Motor neuron (in vitro differentiated cells): ENCODE results near the gene ZG16. TPM values are rescaled to one million over a fixed set of nuclear protein-coding genes. Genes with fewer than 3 reads are reported as not detected.
"Not testable (repeated sequence)": the region's sequence is repeated elsewhere in the genome, so short reads cannot be mapped to it uniquely, and the experiment has no call there.

Experiments used
- ATAC-seq, 8 experiments: fragments of 200-7000 bp; cut with Tn5 transposase; replicated peaks in 6 of 8; 2 replicates each; pipeline ENCODE4 v1.8.0; 2021; ENCODE audit warnings: mild to moderate bottlenecking in 8 of 8, moderate library complexity in 8 of 8
- H3K27ac ChIP-seq, 2 donors: fragments of 250-450 bp; sonication (Bioruptor Pico); 2 replicates each; pipeline ENCODE4 v1.9.0; 2021; ENCODE audit warnings: antibody characterized with exemption in 2 of 2, mild to moderate bottlenecking in 2 of 2, moderate library complexity in 1 of 2
- H3K4me1 ChIP-seq, 2 donors: fragments of 250-450 bp; sonication (Bioruptor Pico); replicated peaks in 1 of 2; 2 replicates each; pipeline ENCODE4 v1.6.1; 2021; ENCODE audit warnings: antibody characterized with exemption in 2 of 2, mild to moderate bottlenecking in 2 of 2, moderate library complexity in 1 of 2
- H3K4me3 ChIP-seq, 5 donors: fragments of 250-450 bp; sonication (Bioruptor Pico); 2 replicates each; pipeline ENCODE4 v1.9.0; 2021; ENCODE audit warnings: antibody characterized with exemption in 5 of 5, mild to moderate bottlenecking in 5 of 5, moderate library complexity in 4 of 5
- WGBS, 10 experiments: fragments of 450-650 bp; shearing (Covaris generic); methylation state at CpG; one replicate each; pipeline ENCODE4 v1.0.0; 2022; 5-methylcytosine and 5-hydroxymethylcytosine counted together
- in situ Hi-C, 9 experiments: fragments of 400-800 bp; cut with MboI; loops; one replicate each; pipeline ENCODE4 v1.15.0; 2021; ENCODE audit warnings: low sequenced_read_pairs in 9 of 9, low pct_unique_long_range_greater_than_20kb in 2 of 9; ENCODE audit not compliant: unreplicated experiment in 9 of 9
- total RNA-seq, 8 experiments: library from RNA; unstranded; fragments of 300-600 nt; gene quantifications; 2 replicates each; pipeline versions ENCODE4 v1.2.3 to v1.2.4, GENCODE V29; 2022

Gene ZG16, protein sequence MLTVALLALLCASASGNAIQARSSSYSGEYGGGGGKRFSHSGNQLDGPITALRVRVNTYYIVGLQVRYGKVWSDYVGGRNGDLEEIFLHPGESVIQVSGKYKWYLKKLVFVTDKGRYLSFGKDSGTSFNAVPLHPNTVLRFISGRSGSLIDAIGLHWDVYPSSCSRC
- total RNA-seq = under 1 TPM in 5 of 8 experiments, not detected in 3; 0.08 to 0.19 (median 0.10) TPM

DNA sequence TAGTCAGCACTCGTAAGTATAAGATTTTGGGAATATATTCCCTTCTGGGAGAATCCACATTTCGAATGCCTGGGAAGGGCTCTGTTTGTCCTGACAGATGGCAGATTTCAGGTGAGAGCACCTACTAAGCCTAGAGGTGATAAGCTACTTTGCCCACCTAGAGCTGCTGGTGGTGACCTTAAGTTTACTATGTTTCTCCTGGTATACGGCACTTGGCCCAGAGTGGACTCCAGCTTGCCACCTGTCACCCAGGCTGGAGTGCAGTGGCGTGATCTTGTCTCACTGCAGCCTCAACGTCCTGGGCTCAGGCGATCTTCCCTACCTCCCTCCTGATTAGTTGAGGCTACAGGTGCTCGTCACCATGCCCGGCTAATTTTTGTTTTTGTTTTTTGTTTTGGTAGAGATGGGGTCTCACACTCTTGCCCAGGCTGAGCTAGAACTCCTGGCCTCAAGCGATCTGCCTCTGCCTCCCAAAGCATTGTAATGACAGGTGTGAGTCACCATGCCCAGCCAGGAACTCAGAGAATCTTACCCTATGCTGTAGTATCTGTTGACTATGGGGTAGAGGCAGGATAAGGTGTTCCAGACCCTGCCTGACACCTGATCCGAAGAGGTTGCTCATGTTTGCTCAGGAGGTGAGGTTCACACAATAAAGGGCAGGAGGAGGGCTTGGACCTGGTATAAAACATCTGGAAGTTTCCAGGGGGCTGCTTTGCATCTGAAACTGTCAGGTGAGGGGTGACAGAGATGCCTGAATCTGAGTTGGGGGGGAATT, at the start of gene ZG16:
Gene ZG16, plus strand, starts transcription at position 681 of the 775 bp plus-strand sequence. CDS start 1,011 bp downstream, outside the sequence.
- H3K4me1 ChIP-seq = peaks cover 2 to 3% of the 10 kb centered on the region in 2 donors
- no peak within 1 kb of the TSS for H3K4me3 ChIP-seq
- in situ Hi-C loops = no loop called here
- no peak within 1 kb of the TSS for H3K27ac ChIP-seq
- no peak for ATAC-seq
- WGBS, 10 experiments = 34 to 97% (median 75%) methylated on average over 2 to 7 of the region's 10 CpGs; no CpG with 5 or more reads in 4 of the 10 experiments

DNA sequence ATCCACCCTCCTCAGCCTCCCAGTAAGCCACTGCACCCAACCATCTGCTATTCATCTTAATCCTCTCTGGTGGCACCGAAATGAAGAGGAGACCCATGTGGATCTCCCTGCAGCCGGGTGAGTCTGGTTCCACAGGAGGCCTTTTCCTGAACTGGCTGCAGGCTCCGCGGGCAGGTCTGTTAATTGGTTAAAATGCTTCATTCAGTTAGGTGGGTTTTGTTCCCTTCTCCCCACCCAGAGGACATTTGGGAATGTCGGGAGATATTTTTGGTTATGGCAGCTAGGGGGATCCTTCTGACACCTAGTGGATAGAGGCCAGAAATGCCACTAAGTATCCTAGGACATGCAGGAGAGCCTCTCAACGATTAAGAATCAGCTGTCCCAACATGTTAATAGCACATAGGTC, 48.9 kb upstream of the ZG16 start:
- peak; percentile 47 to 98 (median 66) for ATAC-seq
- Histone ChIP-seq H3K4me3 (no peak overlapping the region), H3K27ac (no peak overlapping the region), H3K4me1 (no peaks in the 10 kb centered on the region)
- in situ Hi-C loops = no loop called here
- 0 to 60% (median 29%) methylated on average over 1 to 6 of the region's 6 CpGs; no CpG with 5 or more reads in 2 of the 10 experiments for WGBS, 10 experiments

DNA sequence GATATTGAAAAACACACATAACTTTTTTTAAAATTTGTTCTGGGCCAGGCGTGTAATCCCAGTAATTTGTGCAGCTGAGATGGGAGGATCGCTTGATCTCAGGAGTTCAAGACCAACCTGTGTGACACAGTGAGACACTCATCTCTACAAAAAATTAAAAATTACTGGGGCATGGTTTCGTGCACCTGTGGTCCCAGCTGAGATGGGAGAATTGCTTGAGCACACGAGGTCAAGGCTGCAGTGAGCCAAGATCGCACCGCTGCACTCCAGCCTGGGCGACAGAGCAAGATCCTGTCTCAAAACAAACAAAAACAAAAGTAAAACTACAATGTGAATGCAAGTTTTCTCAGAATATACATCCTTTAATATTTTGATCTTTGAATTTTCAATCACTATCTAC, 47.4 kb upstream of the ZG16 start:
- H3K4me1 ChIP-seq = no peaks in the 10 kb centered on the region
- no peak overlapping the region for H3K4me3 ChIP-seq
- in situ Hi-C loops = no loop called here
- ATAC-seq = no peak
- WGBS, 10 experiments = 0 to 100% (median 90%) methylated on average over 1 to 6 of the region's 7 CpGs; no CpG with 5 or more reads in 1 of the 10 experiments
- no peak overlapping the region for H3K27ac ChIP-seq

DNA sequence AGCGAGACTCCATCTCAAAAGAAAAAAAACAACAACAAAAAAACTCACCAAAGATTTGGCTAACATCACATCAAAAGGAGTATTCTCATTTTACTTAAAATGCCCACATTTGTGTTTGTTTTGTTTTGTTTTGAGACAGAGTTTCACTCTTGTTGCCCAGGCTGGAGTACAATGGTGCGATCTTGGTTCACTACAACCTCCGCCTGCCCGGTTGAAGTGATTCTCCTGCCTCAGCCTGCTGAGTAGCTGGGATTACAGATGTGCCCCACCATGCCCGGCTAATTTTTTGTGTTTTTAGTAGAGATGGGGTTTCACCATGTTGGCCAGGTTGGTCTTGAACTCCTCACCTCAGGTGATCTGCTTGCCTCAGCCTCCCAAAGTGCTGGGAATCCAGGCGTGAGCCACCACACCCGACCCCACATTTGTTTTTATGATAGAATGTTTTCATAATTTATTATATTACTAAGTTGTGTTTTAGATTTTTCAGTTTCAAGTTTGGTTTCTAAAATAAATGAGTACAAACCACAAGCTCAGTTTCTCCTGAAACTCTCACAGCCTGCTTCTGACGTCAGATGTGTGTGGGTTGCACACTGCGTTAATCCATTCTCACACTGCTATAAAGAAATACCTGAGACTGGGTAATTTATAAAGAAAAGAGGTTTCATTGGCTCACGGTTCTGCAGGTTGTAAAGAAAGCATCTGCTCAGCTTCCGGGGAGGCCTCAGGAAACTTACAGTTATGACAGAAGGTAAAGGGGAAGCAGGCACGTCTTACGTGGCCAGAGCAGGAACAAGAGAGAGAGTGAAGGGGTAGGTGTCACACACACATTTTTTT, 46.1 kb upstream of the ZG16 start:
- not testable (repeated sequence) for H3K27ac ChIP-seq

DNA sequence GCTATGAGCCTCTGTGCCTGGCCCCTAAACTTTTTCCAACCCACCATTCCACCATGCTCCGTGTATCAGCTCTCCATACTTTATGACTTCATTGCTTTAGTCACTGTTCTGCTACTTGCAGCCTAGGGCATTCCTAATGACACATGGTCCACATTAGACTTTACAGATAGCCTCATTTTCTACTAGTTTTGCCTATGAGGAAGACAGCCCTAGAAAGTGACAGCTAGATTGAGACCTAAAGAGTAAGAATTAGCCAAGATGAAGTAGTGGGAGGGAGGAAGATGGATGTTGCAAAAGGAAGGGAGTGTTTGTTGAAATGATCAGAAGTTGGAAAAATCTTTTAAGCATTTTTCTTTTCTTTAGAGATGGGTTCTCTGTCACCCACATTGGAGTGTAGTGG, 43.3 kb upstream of the ZG16 start:
- WGBS, 10 experiments = 0 to 100% (median 71%) methylated on average over 1 of the region's 1 CpG; no CpG with 5 or more reads in 5 of the 10 experiments
- Histone ChIP-seq H3K4me3 (no peak overlapping the region), H3K4me1 (no peaks in the 10 kb centered on the region), H3K27ac (no peak overlapping the region)
- ATAC-seq = no peak
- in situ Hi-C loops = no loop called here

More for the DNA sequence above, 46.1 kb upstream of the ZG16 start:
- WGBS, 10 experiments = 52 to 100% (median 90%) methylated on average over 1 to 7 of the region's 13 CpGs; no CpG with 5 or more reads in 1 of the 10 experiments
- ATAC-seq, H3K4me1 ChIP-seq, H3K4me3 ChIP-seq, in situ Hi-C loops: not testable (repeated sequence)

DNA sequence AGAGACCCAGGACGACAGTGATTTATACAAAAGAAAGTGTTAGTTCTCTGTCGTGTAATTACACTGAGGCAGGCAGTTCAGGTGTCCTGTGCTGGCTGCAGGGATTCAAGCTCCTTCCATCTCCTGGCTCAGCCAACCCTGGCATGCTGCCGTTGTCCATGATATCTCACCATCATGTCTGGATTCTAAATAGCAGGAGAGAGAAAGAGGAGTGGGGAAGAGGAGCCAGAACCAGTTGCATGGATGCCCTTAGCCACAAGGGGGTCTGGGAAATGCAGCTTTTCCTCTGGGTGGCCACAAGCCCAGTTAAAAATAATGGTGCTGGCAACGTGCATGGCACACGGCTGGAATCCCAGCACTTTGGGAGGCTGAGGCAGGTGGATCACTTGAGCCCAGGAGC, 41.9 kb upstream of the ZG16 start:
- H3K4me3 ChIP-seq = no peak overlapping the region
- peak in 1 of 8 experiments; percentile 41 for ATAC-seq
- in situ Hi-C loops = no loop called here
- no peaks in the 10 kb centered on the region for H3K4me1 ChIP-seq
- H3K27ac ChIP-seq = no peak overlapping the region
- 0 to 100% (median 73%) methylated on average over 1 to 5 of the region's 5 CpGs for WGBS, 10 experiments

DNA sequence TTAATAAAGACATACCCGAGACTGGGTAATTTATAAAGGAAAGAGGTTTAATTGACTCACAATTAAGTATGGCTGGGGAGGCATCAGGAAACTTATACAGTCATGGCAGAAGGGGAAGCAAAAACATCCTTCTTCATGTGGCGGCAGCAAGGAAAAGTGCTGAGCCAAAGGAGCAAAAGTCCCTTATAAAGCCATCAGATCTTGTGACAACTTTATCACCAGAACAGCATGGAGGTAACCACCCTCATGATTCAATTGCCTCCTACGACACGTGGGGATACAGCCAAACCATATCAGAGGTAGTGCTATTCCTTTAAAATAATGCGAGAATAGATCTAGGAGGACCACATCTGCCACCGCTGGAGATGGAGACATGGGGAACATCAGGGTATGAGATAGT, 41.3 kb upstream of the ZG16 start:
- 0 to 100% (median 91%) methylated on average over 1 to 6 of the region's 6 CpGs; no CpG with 5 or more reads in 2 of the 10 experiments for WGBS, 10 experiments
- Histone ChIP-seq H3K27ac (no peak overlapping the region), H3K4me1 (no peaks in the 10 kb centered on the region), H3K4me3 (no peak overlapping the region)
- no peak for ATAC-seq
- in situ Hi-C loops = no loop called here

DNA sequence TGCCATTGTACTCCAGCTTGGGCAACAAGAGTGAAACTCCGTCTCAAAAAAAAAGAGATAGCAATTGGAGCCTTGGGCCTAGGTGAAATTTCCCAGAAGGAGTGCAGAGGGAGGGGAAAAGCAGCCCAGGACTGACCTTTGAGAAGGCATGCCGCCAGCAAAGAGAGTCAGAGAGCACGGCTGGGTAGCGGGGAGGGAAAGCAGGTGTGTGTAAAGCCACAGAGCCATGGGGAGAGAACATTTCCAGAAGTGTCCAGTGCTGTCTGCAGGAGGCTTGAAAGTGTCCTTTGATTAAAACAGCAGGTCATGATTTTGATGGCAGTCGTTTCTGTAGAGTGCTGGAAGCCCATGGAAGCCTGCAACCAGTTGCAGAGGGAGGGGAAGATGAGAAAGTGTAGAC, 40.3 kb upstream of the ZG16 start:
- WGBS, 10 experiments = 61 to 90% (median 74%) methylated on average over 1 to 4 of the region's 5 CpGs; no CpG with 5 or more reads in 2 of the 10 experiments
- in situ Hi-C loops = no loop called here
- Histone ChIP-seq H3K4me3 (no peak overlapping the region), H3K27ac (no peak overlapping the region), H3K4me1 (no peaks in the 10 kb centered on the region)
- no peak for ATAC-seq

DNA sequence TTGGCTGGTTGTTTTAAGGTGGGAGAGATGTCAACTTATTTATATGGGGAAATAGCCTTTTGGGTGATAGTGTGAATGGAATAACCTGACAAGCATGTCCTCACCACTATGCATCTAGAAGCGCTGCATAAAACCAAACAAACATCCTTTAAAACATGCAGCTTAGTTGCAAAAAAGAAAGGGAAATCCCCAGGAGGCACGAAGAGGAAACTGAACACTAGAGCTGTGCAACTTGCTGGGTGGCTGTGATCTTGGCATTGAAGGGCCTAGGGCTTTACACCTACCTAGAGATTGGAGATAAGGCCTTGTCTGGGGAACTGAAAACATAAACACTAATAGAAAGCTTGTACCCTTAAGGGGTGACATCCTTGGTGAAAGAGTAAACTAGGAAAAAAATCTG, 39.5 kb upstream of the ZG16 start:
- in situ Hi-C loops = no loop called here
- peak in 2 of 8 experiments; percentile 22 to 38 for ATAC-seq
- no peaks in the 10 kb centered on the region for H3K4me1 ChIP-seq
- no peak overlapping the region for H3K27ac ChIP-seq
- H3K4me3 ChIP-seq = no peak overlapping the region
- WGBS, 10 experiments = 0 to 100% (median 85%) methylated on average over 1 to 2 of the region's 2 CpGs; no CpG with 5 or more reads in 3 of the 10 experiments

DNA sequence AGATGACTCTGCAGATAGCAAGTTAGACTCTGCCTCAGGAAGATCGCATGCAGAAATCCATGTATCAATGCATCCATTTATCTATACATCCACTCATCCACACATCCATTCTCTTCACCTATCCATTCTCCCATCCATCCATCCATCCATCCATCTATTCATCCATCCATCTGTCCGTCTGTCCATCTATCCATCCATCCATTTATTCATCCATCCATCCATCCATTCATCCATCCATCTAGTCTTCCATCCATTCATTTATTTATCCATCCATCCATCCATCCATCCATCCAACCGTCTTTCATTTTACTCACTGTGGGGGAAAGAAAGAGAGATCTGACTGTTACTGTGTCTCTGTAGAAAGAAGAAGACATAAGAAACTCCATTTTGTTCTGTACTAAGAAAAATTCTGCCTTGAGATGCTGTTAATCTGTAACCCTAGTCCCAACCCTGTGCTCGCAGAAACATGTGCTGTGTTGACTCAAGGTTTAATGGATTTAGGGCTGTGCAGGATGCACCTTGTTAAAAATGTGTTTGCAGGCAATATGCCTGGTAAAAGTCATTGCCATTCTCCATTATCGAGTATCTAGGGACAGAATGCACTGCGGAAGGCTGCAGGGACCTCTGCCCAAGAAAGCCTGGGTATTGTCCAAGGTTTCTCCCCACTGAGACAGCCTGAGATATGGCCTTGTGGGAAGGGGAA, 38.0 kb upstream of the ZG16 start:
- H3K27ac ChIP-seq, H3K4me3 ChIP-seq, H3K4me1 ChIP-seq, in situ Hi-C loops, ATAC-seq: not testable (repeated sequence)
- WGBS, 10 experiments = 27 to 100% (median 83%) methylated on average over 1 to 5 of the region's 6 CpGs

DNA sequence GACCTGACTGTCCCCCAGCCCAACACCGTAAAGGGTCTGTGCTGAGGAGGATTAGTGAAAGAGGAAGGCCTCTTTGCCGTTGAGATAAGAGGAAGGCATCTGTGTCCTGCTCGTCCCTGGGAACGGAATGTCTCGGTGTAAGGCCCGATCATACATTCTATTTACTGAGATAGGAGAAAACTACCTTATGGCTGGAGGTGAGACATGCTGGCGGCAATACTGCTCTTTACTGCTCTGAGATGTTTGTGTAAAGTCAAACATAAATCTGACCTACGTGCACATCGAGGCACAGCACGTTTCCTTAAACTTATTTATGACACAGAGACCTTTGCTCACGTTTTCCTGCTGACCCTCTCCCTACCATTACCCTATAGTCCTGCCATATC, 37.4 kb upstream of the ZG16 start:
- whole genome bisulfite sequencing, 10 experiments = 0 to 100% (median 74%) methylated on average over 1 to 7 of the region's 11 CpGs; no CpG with 5 or more reads in 3 of the 10 experiments
- H3K27ac ChIP-seq, H3K4me1 ChIP-seq, ATAC-seq, in situ Hi-C loops, H3K4me3 ChIP-seq: not testable (repeated sequence)

DNA sequence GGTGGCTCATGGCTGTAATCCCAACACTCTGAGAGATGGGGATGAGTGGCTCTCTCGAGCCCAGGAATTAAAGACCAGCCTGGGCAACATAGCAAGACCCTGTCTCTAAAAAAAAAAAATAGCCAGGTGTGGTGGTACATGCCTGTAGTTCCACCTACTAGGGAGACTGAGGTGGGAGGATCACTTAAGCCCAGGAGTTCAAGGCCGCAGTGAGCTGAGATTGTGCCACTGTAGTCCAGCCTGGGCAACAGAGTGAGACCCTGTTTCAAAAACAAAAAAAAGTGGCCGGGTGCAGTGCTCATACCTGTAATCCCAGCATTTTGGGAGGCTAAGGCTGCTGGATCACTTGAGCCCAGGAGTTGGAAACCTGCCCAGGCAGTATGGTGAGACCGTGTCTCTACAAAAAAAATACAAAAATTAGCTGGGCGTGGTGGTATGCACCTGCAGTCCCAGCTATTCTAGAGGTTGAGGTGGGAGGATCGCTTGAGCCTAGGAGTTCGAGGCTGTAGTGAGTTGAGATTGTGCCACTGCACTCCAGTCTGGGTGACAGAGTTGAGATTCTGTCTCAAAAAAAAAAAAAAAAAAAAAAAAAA, 35.3 kb upstream of the ZG16 start:
- in situ Hi-C loops = no loop called here
- WGBS, 10 experiments = 18 to 100% (median 81%) methylated on average over 1 to 4 of the region's 7 CpGs
- Histone ChIP-seq H3K27ac (no peak overlapping the region), H3K4me3 (no peak overlapping the region), H3K4me1 (no peaks in the 10 kb centered on the region)
- ATAC-seq = no peak
